Superior temporal gyrus (tissue), 1 donor: ENCODE results near the gene ZMYM1.
"Not testable (repeated sequence)": the region's sequence is repeated elsewhere in the genome, so short reads cannot be mapped to it uniquely, and the experiment has no call there.

Experiments
- DNase-seq: peaks from one replicate; pipeline ENCODE4 v3.0.0-alpha.2; 2016; ENCODE audit errors: extremely low spot score

ZMYM1 gene

DNA sequence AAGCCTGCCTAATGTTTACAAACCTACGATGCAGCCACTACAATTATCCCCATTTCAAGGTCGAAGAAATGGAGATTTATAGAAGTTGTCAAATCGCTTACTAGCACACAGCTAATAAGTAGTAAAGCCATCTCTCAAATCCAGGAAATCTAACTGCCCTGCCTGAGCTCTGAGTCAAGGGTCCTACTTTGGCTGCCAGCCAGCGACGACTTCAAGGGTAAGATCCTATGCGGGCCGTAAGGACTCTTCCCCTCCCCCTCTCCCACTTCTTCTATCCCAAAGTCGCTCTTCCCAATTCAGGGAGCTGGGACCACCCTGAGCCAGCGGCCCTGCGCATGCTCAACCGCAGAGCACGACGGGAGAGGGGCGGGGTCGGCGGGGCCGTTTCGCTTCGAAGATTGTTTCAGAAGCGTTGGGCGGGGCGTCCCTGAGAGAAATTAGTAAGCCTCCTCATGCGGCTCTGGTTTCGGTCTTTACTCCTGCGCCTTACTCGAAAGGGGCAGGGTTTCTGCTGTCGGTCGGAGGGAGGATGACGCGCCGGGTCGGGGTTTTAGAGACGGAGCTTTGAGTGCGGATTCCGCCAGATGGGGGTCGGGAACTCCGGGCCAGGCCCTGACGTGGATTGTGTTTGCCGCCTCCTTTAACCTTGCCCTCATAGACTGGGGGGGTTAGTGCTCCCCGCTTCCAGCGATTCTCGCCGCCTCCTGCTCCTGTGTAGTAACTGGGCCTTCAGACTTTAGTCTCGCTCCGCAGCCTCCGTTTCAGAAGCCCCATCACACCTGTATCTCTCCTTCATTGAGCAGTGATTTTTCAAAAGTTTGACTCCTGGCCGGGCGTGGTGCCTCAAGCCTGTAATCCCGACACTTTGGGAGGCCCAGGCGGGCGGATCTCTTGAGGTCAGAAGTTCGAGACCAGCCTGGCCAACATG lies at the start of gene ZMYM1:
TSS of gene ZMYM1 (plus strand) at position 383 of the 928 bp plus-strand sequence. CDS start 14,603 bp downstream, outside the sequence.
- DNase-seq: peak; percentile 84

DNA sequence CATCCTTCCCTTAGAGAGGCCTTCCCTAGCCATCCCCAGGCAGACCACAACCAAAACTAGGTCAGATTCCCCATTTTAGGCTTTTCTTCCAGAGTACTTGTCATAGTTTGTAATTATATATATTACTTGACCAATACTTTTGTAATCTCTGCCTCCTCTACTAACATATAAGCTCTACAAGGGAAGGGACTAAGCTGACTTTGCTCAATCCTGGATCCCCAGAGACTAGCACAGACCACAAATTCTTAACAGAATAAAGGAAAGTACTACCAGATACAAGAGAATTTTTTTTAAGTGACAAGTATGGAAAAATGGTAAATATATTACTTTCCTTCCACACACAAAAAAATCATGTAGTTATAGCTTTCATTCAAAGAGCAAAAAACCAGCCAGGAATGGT lies 49.4 kb upstream of the ZMYM1 start:
- DNase-seq: no peak

DNA sequence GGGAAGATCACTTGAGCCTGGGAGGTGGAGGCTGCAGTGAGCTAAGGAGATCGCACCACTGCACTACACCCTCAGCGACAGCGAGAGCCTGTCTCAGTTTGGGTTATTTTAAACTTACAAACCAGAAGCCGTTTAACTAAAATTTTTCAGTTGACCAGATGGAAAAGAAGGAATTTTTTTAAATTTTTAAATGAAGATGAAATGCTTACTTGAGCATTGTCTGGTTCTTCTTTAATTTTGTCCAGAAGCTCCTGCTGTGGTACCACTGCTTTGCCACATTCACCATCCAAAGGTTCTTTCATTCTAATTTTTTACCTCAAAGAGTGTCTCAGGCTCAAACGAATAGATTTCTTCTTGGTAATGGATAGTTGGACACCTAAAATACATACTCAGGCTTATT lies 48.8 kb upstream of the ZMYM1 start:
- no peak for DNase-seq

DNA sequence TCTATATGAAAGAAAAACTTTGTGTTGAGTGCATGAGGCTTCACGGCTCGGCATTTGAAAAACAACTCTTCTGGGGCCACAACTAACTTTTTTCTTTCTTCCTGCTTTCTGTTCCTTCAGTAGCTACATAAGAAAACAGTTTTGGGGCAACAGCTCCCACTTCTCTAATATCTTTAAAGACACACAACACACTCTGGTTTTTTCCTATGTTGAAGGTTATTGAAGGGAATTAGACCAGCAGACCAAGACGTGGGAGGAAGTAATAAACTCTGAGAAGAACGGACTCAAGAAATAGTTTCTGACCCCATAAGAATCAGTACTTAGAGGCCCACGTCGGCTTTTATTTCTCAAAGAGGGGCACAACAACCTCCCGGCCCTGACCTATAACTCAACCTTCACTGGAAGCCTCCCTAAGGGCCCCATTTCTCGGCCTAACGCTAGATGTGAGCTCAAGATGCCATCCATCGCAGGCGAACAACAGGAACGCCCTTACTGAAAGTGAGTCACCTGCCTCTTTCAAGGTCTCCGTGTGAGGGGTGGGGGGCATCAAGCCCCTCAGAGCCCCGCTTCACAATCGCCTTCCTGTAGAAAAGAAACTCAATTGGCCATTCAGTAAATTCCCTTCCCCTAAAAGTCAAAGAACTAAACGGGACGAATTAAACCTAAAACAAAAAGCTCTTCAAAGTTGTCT lies 48.3 kb upstream of the ZMYM1 start:
- peak; percentile 43 for DNase-seq

DNA sequence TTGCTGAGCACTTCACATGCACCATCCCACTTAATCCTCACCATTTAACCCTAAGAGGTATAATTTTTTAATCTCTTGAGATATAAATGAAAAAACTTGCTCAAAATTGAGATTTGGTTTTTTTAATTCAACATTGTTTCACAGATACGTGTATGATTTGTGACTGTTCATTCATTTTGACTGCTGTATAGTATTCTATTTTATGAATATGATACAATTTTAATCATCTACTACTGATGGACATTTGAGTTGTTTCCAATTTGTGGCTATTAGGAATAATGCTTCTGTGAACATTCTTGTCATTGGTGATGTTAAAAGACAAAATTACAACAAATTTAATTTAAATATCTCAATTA lies 46.8 kb upstream of the ZMYM1 start:
- no peak for DNase-seq

DNA sequence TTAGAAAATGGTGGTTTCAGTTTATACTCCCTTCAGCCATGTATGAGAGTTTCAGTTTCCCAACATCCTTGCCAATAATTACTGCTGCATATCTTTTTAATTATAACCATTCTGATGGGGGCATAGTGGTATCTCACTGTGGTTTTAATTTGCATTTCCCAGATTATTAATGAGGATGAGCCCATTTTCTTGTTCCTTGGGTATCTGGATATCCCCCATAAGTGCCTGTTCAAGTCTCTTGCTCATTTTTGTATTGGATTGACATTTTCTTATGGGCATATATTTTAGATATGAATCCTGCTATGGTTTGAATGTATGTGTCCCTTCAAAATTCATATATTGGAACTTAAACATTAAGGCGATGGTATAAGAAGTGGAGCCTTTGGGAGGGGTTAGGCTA lies 45.8 kb upstream of the ZMYM1 start:
- DNase-seq: no peak

DNA sequence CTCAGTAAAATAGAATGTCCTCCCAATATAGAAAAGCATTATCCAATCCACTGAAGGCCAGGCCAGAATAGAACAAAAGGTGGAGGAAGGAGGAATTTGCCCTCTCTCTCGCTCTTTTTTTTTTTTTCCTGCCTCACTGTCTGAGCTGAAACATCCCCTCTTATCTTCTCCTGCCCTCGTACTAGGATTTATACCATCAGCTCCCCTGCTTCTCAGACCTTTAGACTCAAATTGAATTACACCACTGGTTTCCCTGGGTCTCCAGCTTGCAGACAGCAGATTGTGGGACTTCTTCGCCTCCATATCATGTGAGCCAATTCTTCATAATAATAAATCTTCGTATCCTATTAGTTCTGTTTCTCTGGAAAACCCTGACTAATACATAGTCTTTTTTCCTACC lies 42.6 kb upstream of the ZMYM1 start:
- DNase-seq: no peak

DNA sequence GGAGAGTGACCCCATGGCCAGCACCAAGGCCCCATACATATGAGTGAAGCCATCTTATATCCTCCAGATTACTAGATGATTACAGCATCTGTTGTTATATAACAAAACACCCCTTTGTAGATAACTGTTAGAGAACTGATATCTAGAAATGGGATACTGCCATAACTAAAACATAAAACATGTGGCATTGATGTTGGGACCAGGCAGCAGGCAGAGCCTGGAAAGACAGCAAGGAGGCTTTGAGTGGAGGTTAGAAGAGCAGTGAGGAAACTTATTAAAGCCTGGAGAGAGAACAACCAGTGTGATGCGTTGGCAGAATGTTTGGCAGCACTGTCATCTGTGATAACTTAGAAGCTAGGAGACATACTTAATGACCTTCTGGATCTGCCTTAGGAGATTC lies 42.0 kb upstream of the ZMYM1 start:
- DNase-seq: no peak

DNA sequence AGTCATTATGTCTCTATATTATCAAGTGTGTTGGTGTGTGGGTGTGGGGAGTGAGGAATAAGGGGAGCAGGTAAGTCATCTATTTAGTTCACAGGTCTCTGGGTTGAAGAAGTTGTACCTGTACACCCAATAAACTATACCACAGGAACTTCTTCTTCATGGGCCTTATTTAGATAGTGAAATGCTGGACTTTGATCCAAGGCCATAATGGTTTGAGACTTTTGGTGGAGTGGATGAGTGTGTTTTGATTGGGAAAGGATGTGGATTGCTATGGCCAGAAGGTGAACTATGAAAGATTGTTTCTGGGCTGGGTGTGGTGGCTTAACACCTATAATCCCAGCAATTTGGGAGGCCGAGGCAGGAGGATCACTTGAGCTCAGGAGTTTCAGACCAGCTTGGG lies 40.5 kb upstream of the ZMYM1 start:
- no peak for DNase-seq

DNA sequence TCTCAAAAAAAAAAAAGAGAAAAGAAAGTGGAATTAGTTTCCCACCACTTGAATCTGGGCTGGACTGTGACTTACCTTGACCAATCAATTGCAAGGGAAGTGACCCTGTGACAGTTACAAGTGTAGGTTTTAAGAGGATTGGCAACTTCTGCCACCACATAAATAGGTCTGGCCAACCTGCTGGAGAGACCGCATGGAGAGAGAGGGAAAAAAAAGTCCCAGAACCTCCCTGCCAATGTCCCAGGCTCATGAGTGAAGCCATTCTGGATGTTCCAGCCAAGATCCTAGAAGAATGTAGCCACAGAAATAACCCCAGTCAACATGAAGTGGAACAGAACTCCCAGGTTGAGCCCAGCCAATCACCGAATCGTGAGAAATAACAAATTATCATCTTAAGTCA lies 35.7 kb upstream of the ZMYM1 start:
- DNase-seq: no peak

DNA sequence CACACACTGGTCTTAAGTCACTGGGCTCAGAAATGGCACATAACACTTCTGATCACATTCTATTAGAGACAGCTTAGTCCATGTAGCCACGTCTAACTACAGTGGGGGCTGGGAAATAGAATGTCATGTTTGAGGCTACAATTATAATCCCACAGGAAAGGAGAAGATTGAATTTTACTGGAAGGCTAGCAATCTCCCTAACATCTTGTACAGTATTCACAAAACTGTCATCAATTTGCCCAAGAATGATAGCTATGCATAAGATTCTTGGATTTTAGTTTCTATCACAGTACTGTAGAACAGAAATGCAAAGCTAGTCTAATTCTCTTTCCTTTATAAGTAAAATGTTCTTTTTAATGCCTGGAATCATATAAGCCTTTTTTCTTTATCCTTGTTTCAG lies 34.8 kb upstream of the ZMYM1 start:
- no peak for DNase-seq

DNA sequence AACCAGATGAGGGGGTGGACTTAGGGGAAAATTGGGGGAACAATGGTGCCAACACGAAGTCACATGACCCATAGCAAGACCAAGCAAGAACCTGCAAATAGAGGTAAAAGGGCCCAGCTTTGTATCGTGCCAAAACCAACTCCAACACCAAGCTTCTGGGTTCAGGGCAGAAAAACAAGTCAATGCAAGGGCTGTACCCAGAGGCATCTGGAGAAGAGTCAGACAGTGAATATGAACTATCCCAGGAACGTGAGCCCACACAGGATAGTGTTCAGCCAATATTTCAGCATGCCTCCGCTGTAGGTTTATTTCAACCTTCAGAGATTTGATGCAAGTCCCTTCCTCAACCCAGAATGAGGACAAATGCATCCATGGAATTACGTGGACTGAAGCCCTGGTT lies 32.5 kb upstream of the ZMYM1 start:
- DNase-seq: no peak

DNA sequence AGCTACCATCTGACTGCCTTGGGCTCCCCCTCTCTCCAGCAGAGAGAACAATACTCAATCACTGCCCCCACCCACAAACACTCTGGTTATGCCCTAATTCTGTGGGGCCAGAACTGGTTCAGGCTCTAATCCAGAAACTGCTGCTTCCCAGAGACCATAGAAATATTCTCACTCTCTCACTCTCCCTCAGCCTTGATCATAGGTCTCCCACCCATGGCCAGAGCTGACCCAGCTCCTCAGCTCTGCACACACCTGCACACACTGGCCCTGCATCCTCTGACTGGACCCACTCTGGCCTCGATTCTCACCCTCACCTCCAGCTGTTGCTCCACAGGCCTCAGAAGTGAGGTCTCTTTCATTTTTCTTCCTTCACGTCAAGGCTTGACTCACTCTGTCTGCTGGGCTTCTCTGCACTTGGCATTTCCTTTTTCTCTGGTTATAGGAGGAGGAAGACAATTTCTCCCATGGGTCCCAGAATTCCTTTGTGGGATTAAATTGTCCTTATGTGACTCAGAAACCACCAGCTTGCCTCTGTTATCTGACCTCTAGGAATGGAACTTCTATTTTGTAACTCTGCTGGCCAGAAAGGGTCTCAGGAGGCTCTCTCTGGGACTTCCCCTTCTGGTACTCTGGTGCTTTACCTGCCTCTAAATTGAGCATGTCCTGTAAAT lies 31.9 kb upstream of the ZMYM1 start:
- DNase-seq: no peak

DNA sequence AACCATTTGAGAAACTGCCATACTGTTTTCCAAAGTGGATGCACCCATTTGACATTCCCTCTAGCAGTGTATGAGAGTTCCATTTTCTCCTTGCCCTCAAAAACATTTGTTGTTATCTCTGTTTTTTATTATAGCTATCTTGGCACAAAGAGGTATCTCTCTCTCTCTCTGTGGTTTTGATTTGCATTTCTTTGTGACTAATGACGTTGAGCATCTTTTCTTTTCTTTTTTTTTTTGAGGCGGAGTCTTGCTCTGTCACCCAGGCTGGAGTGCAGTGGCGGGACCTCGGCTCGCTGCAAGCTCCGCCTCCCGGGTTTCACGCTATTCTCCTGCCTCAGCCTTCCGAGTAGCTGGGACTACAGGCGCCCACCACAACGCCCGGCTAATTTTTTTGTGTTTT lies 30.1 kb upstream of the ZMYM1 start:
- no peak for DNase-seq

DNA sequence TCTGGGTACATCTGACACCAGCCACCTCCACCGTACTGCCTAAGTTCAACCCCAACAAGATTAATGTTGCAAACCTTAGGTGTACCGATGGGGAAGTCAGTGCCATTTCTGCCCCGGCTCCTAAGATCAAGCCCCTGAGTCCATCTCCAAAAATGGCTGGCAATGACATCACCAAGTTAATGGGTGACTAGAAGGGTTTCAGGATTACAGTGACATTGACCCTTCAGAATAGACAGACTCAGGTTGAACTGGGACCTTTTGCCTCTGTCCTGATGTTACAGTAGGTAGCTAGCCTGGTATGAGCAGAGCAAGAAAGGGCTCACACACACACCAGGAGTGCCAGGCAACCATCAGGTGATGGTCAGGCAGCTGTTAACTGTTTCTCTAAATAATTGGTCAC lies 25.8 kb upstream of the ZMYM1 start:
- no peak for DNase-seq

DNA sequence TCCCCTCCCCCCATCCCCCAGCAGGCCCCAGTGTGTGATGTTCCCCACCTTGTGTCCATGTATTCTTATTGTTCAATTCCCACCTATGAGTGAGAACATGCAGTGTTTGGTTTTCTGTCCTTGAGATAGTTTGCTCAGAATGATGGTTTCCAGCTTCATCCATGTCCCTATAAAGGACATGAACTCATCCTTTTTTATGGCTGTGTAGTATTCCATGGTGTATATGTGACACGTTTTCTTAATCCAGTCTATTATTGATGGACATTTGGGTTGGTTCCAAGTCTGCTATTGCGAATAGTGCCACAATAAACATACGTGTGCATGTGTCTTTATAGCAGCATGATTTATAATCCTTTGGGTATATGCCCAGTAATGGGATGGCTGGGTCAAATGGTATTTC lies 24.9 kb upstream of the ZMYM1 start:
- not testable (repeated sequence) for DNase-seq

DNA sequence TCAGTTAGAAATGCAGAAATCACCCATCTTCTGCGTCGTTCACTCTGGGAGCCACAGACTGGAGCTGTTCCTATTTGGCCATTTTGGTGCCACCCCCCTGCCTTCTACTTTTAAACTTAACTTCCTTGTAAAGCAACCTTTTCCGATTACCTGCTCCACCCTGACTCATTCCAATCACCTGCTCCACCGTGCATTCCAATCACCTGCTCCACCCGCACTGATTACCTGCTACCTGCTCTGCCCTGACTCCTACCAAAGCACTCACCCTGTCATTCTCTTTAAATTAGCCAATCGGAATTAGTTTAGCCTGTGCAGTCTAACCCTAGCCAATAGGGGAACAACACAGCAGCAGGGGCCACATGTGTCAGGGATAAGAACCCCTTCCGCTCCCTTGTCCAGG lies 20.9 kb upstream of the ZMYM1 start:
- DNase-seq: not testable (repeated sequence)

DNA sequence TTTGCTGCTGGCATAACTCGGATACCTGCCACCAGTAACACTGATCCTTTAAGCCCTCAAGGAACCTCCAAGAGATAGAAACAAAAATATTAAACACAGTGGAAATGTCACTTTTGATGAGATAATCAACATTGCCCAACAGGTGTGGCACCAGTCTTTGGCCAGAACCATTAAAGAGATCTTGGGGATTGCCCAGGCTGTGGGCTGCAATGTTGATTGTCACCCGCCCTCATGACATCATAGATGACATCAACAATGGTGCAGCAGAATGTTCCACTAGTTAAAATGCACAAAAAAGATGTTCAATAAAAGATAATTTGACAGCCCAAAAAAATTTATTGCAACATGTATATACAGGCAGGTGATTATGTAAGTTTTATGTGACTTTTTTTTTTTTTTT lies 20.2 kb upstream of the ZMYM1 start:
- DNase-seq: no peak

DNA sequence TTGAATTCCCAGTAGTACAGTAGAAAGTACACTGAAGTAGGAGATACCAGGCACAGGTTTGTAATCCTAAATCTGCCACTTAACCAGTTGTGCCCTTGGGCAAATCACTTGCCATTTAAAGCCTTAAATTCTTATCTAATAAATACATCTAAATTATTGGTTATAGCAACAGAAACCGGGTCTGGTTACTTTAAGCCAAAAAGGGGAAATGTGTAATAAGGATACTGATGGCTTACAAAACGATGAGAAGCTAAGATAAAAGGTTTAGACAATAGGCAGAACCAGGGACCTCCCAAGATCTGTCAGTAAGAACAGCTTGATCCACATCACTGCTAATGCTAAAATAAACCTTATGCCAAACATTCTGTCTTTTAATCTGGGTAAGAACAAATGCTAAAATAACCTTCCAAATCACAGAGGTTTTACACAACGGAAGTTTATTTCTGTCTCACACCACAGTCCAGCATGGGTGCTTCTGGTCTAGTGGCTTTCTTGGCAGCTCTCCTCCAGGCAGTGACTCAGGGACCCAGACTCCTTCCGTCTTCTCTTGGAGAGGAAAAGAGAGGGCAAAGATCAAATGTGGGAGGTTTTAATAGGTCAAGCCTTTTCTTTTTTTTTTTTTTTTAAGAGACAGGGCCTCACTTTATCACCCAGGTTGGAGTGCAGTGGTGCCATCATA lies 16.5 kb upstream of the ZMYM1 start:
- DNase-seq: no peak

DNA sequence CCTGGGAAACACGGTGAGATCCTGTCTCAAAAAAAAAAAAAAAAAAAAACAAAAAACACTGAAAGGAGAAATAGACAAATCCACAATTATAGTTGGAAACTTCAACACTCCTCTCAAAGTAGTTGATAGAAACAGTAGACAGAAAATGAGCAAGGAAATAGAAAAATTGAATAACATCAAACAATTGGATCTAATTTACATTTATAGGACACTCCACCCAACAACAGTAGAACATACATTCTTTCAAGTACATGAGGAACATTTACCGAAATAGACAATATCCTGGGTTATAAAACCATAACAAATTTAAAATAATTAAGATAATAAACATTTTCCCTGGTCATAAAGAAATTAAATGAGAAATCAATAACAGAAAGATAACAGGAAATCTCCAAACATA lies 14.9 kb upstream of the ZMYM1 start:
- no peak for DNase-seq

DNA sequence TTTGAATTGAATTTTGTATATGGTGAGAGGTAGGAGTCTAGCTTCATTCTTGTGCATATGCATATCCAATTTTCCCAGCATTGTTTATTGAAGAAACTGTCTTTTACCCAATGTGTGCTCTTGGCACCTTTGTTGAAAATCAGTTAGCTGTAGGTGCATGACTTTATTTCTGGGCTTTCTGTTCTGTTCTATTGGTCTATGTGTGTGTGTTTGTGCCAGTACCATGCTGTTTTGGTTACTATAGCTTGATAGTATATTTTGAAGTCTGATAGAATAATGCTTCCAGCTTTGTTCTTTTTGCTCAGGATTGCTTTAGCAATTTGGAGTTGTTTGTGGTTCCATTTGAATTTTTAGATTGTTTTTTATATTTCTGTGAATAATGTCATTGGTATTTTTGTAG lies 9.4 kb upstream of the ZMYM1 start:
- no peak for DNase-seq

DNA sequence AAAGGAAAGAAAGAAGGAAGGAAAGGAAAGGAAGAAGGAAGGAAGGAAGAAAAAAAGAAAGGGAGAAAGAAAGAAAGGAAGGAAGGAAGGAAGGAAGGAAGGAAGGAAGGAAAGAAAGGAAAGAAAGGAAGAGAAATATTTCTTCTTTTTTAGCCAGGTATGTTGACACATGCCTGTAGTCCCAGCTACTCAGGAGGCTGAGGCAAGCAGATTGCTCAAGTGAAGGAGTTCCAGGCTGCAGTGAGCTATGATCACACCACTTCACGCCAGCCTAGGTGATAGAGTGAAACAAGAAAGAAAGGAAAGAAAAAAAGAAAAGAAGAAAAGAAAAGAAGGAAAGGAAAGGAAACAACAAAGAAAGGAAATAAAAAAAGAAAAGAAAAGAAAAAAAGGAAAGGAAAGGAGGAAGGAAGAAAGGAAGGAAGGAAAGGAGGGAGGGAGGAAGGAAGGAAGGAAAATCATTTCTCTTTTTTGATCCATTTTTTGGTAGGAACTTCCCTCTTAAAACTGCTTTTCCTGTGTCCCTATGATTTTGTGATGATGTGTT lies 5.8 kb upstream of the ZMYM1 start:
- DNase-seq: no peak
